HG03460 (cell line): Measurements from ENCODE around the gene CTDSPL.
"Not testable (repeated sequence)": the region's sequence is repeated elsewhere in the genome, so short reads cannot be mapped to it uniquely, and the experiment has no call there.

Source experiments
- ATAC-seq: cut with Tn5 transposase; IDR thresholded peaks from one replicate; pipeline ENCODE4 v1.9.1; 2021; ENCODE audit not compliant: unreplicated experiment

CTDSPL gene

GRCh38 chr3:37985637-37986320 lies 124.1 kb downstream of the CTDSPL start:
- ATAC-seq: no peak

- no peak for ATAC-seq
Observed at GRCh38 chr3:37986479-37987314, 125.0 kb downstream of the CTDSPL start.

- no peak for ATAC-seq
Observed at GRCh38 chr3:37987315-37987697, 125.6 kb downstream of the CTDSPL start.

GRCh38 chr3:37987751-37988179 lies 126.1 kb downstream of the CTDSPL start:
- no peak for ATAC-seq

GRCh38 chr3:37988376-37988775 lies 126.7 kb downstream of the CTDSPL start:
- ATAC-seq: not testable (repeated sequence)

GRCh38 chr3:37988931-37989525 lies 127.3 kb downstream of the CTDSPL start:
- ATAC-seq: no peak

GRCh38 chr3:37989821-37990480 lies 128.3 kb downstream of the CTDSPL start:
- ATAC-seq: no peak

GRCh38 chr3:37990527-37990926 lies 128.8 kb downstream of the CTDSPL start, which contains the start of gene VILL:
Gene VILL, plus strand, starts transcription at chr3:37990786. Its CDS starts 2,887 bp downstream, at chr3:37993673.
- no peak for ATAC-seq

- ATAC-seq: no peak
Observed at GRCh38 chr3:37991109-37991508, 129.4 kb downstream of the CTDSPL start.

GRCh38 chr3:37991823-37992222 lies 130.1 kb downstream of the CTDSPL start:
- no peak for ATAC-seq

GRCh38 chr3:37992271-37993066 lies 130.8 kb downstream of the CTDSPL start:
- no peak for ATAC-seq

GRCh38 chr3:37993067-37993455 lies 131.4 kb downstream of the CTDSPL start:
- ATAC-seq: no peak

GRCh38 chr3:37993460-37993819 lies 131.8 kb downstream of the CTDSPL start:
- ATAC-seq: no peak

GRCh38 chr3:37993820-37994638 lies 132.3 kb downstream of the CTDSPL start:
- peak; percentile 56 for ATAC-seq

- no peak for ATAC-seq
Observed at GRCh38 chr3:37994639-37994972, 132.9 kb downstream of the CTDSPL start.

- no peak for ATAC-seq
Observed at GRCh38 chr3:37995652-37996641, 134.3 kb downstream of the CTDSPL start.

GRCh38 chr3:37996785-37997301 lies 135.2 kb downstream of the CTDSPL start:
- ATAC-seq: peak; percentile 43

GRCh38 chr3:37997342-37997741 lies 135.7 kb downstream of the CTDSPL start:
- no peak for ATAC-seq
